RWPE2 (cell line): ENCODE results near the gene IDH2.

ENCODE experiments used
- ATAC-seq: fragments of 200-7000 bp; cut with Tn5 transposase; 3 replicates; pipeline ENCODE4 v1.9.1; 2021; ENCODE audit warnings: low read depth
- DNase-seq: peaks from one replicate; pipeline ENCODE4 v3.0.0-alpha.2; 2020; ENCODE audit warnings: low spot score
- H3K27ac ChIP-seq: fragments of 450-650 bp; 2 replicates; pipeline ENCODE4 v1.5.1; 2017; ENCODE audit warnings: mild to moderate bottlenecking; ENCODE audit not compliant: poor library complexity, severe bottlenecking
- H3K27me3 ChIP-seq: fragments of 250-450 bp; sonication (Bioruptor Pico); 2 replicates; pipeline ENCODE4 v1.5.1; 2021; ENCODE audit warnings: mild to moderate bottlenecking, moderate library complexity; ENCODE audit not compliant: insufficient read depth, poor library complexity, severe bottlenecking
- H3K36me3 ChIP-seq: fragments of 250-450 bp; sonication (Bioruptor Pico); 2 replicates; pipeline ENCODE4 v1.5.1; 2020; ENCODE audit warnings: low read depth, mild to moderate bottlenecking, moderate library complexity
- H3K4me1 ChIP-seq: fragments of 250-450 bp; sonication (Bioruptor Pico); 2 replicates; pipeline ENCODE4 v1.5.1; 2021; ENCODE audit warnings: mild to moderate bottlenecking, moderate library complexity; ENCODE audit not compliant: insufficient read depth, poor library complexity, severe bottlenecking
- H3K4me3 ChIP-seq: fragments of 250-450 bp; sonication (Bioruptor Pico); 2 replicates; pipeline ENCODE4 v1.5.1; 2021; ENCODE audit warnings: mild to moderate bottlenecking, moderate library complexity; ENCODE audit not compliant: severe bottlenecking
- H3K9me3 ChIP-seq: fragments of 250-450 bp; sonication (Bioruptor Pico); 2 replicates; pipeline ENCODE4 v1.5.1; 2021; ENCODE audit warnings: mild to moderate bottlenecking, moderate library complexity; ENCODE audit not compliant: severe bottlenecking
- CTCF ChIP-seq: fragments of 450-650 bp; IDR thresholded peaks from one replicate; pipeline ENCODE4 v1.5.1; 2017; ENCODE audit warnings: mild to moderate bottlenecking, moderate library complexity; ENCODE audit not compliant: poor library complexity, severe bottlenecking

Gene IDH2

GRCh38 chr15:90126596-90127435 lies 24.5 kb upstream of the IDH2 start:
- peaks cover 5% of the 10 kb centered on the region for H3K4me1 ChIP-seq
- ATAC-seq (no peak), DNase-seq (no peak)
- no peaks in the 10 kb centered on the region for H3K9me3 ChIP-seq
- no peak overlapping the region for H3K4me3 ChIP-seq
- H3K27me3 ChIP-seq = no peaks in the 10 kb centered on the region
- TF ChIP-seq CTCF = no peak
- H3K27ac ChIP-seq = no peak overlapping the region
- no peaks in the 10 kb centered on the region for H3K36me3 ChIP-seq

GRCh38 chr15:90126022-90126421 lies 23.8 kb upstream of the IDH2 start:
- Histone ChIP-seq H3K4me3 (no peak overlapping the region), H3K9me3 (no peaks in the 10 kb centered on the region), H3K27ac (no peak overlapping the region), H3K27me3 (no peaks in the 10 kb centered on the region), H3K36me3 (no peaks in the 10 kb centered on the region), H3K4me1 (peaks cover under 1% of the 10 kb centered on the region)
- ATAC-seq (no peak), DNase-seq (no peak)
- no peak for TF ChIP-seq CTCF

GRCh38 chr15:90124507-90124906 lies 22.2 kb upstream of the IDH2 start:
- Histone ChIP-seq H3K4me1 (no peaks in the 10 kb centered on the region), H3K27me3 (no peaks in the 10 kb centered on the region), H3K27ac (no peak overlapping the region), H3K4me3 (no peak overlapping the region), H3K9me3 (no peaks in the 10 kb centered on the region), H3K36me3 (no peaks in the 10 kb centered on the region)
- ATAC-seq (no peak), DNase-seq (no peak)
- no peak for TF ChIP-seq CTCF

- DNase-seq = no peak
- H3K27ac ChIP-seq = no peak overlapping the region
- no peak for TF ChIP-seq CTCF
- no peak overlapping the region for H3K4me3 ChIP-seq
- H3K27me3 ChIP-seq = no peaks in the 10 kb centered on the region
- H3K9me3 ChIP-seq = no peaks in the 10 kb centered on the region
- H3K36me3 ChIP-seq = no peaks in the 10 kb centered on the region
- no peak for ATAC-seq
- no peaks in the 10 kb centered on the region for H3K4me1 ChIP-seq
Observed at GRCh38 chr15:90121086-90121485, 18.8 kb upstream of the IDH2 start.

- Histone ChIP-seq H3K9me3 (no peaks in the 10 kb centered on the region), H3K27ac (no peak overlapping the region), H3K27me3 (no peaks in the 10 kb centered on the region), H3K36me3 (no peaks in the 10 kb centered on the region), H3K4me3 (no peak overlapping the region), H3K4me1 (no peaks in the 10 kb centered on the region)
- DNase-seq = no peak
- no peak for TF ChIP-seq CTCF
- ATAC-seq = no peak
Observed at GRCh38 chr15:90119367-90119766, 17.1 kb upstream of the IDH2 start.
